NCI-H1048 (cell line): Measurements from ENCODE around the gene PITPNC1.
"Not testable (repeated sequence)": the region's sequence is repeated elsewhere in the genome, so short reads cannot be mapped to it uniquely, and the experiment has no call there.

Source experiments
- DNase-seq: peaks from one replicate; lab custom pipeline; 2025; lab: John Stamatoyannopoulos, UW

Gene PITPNC1

GRCh38 chr17:67689534-67690177 lies 312.6 kb downstream of the PITPNC1 start:
- no peak for DNase-seq

- no peak for DNase-seq
These were observed 316.7 kb downstream of the PITPNC1 start for GRCh38 chr17:67693811-67694210.

- no peak for DNase-seq
These were observed 319.3 kb downstream of the PITPNC1 start for GRCh38 chr17:67696347-67696746.

- no peak for DNase-seq
These were observed 319.9 kb downstream of the PITPNC1 start for GRCh38 chr17:67696853-67697498.

- no peak for DNase-seq
These were observed 323.1 kb downstream of the PITPNC1 start for GRCh38 chr17:67700037-67700724.

GRCh38 chr17:67700725-67701119 lies 323.6 kb downstream of the PITPNC1 start:
- no peak for DNase-seq

- DNase-seq: not testable (repeated sequence)
These were observed 325.8 kb downstream of the PITPNC1 start for GRCh38 chr17:67702861-67703260.

GRCh38 chr17:67707442-67707841 lies 330.4 kb downstream of the PITPNC1 start:
- DNase-seq: no peak

GRCh38 chr17:67708378-67708777 lies 331.3 kb downstream of the PITPNC1 start:
- no peak for DNase-seq

- no peak for DNase-seq
These were observed 334.8 kb downstream of the PITPNC1 start for GRCh38 chr17:67711916-67712315.

GRCh38 chr17:67712375-67712774 lies 335.3 kb downstream of the PITPNC1 start:
- no peak for DNase-seq

- no peak for DNase-seq
These were observed 336.1 kb downstream of the PITPNC1 start for GRCh38 chr17:67713169-67713568.

- no peak for DNase-seq
These were observed 339.3 kb downstream of the PITPNC1 start for GRCh38 chr17:67716405-67716798.

GRCh38 chr17:67717192-67717623 lies 340.1 kb downstream of the PITPNC1 start:
- DNase-seq: no peak

GRCh38 chr17:67717624-67718324 lies 340.7 kb downstream of the PITPNC1 start, which contains the start of gene NOL11:
NOL11 (plus strand) TSS chr17:67717936; CDS start chr17:67717948, 12 bp downstream.
- DNase-seq: peak; percentile 93

GRCh38 chr17:67718325-67718941 lies 341.4 kb downstream of the PITPNC1 start:
- no peak for DNase-seq

GRCh38 chr17:67725373-67725791 lies 348.3 kb downstream of the PITPNC1 start:
- no peak for DNase-seq

GRCh38 chr17:67725807-67726206 lies 348.7 kb downstream of the PITPNC1 start:
- DNase-seq: no peak

- DNase-seq: not testable (repeated sequence)
These were observed 350.3 kb downstream of the PITPNC1 start for GRCh38 chr17:67727152-67728039.

GRCh38 chr17:67729903-67730302 lies 352.8 kb downstream of the PITPNC1 start:
- no peak for DNase-seq

GRCh38 chr17:67730731-67731130 lies 353.6 kb downstream of the PITPNC1 start:
- no peak for DNase-seq
